ENCODE data around the gene TTC34. TPM values are rescaled to one million over a fixed set of nuclear protein-coding genes. Genes with fewer than 3 reads are reported as not detected.
A peak's percentile ranks its signal among the peaks of the same experiment; 100 is the strongest.

Gene TTC34
- total and polyA plus RNA-seq, 5 donors from 2014 or later, result 0.05 to 1.1 (median 0.13) TPM

DNA sequence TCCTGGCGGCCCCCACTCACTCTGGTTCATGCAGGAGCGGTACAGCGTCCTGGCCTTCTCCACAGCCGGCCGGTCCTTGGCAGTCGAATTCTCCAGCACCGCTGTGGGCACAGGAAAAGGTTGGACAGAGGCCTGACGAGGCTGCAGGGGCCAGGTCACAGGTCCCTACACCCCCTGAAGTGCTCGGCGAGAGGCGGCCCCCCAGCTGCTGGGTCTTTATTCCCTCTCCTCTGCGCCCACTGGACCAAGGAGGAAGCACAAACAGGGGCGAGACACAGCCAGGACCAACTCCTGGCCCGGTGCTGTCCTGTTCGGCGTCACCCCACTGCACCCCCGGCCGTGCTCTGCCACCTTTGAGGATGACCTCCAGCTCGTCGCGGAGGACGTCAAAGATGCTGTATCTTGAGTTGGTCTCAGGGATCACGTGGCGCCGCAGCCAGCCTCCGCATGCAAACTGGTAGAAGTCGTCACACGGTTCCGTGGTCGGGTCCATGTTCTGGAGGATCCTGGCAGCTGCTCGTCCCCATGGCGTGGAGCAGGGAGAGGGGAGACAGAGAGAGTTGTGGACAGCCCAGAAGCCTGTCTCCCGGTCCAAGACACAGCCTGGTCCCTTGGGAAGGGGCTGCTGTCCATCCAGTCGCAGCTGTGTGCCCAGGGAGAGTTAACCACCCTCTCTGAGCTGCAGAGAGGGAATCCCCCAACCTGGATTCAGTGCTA is 192.0 kb downstream of the TTC34 start:
- H3K4me1 Mint-ChIP-seq, result peaks cover 0 to 3% (median 0%) of the 10 kb centered on the region in 4 donors
- ATAC-seq (ENCODE audit: low read depth in 2 of 2) (no peak), DNase-seq (no peak)
- Histone ChIP-seq H3K4me3 (ENCODE audit: low read depth, low read length) (no peak overlapping the region), H3K4me1 (ENCODE audit: control insufficient read depth, insufficient read depth, low read length, poor library complexity, severe bottlenecking) (no peaks in the 10 kb centered on the region), H3K36me3 (ENCODE audit: control insufficient read depth, insufficient read depth, low read length) (no peaks in the 10 kb centered on the region), H3K27ac (ENCODE audit: insufficient read depth, low read length, poor library complexity, severe bottlenecking) (no peak overlapping the region), H3K9me3 (ENCODE audit: control insufficient read depth in 2 of 2, low read length in 2 of 2) (peaks cover 8% of the 10 kb centered on the region in 2 experiments), H3K27me3 (ENCODE audit: control insufficient read depth, insufficient read depth, low read length) (no peaks in the 10 kb centered on the region)
- peaks cover 4% of the 10 kb centered on the region for H3K36me3 Mint-ChIP-seq
- peaks cover 0 to 14% (median 4%) of the 10 kb centered on the region in 7 donors for H3K9me3 Mint-ChIP-seq
- no peak overlapping the region for H3K27ac Mint-ChIP-seq
- no peak overlapping the region for H3K4me3 Mint-ChIP-seq
- peaks cover 4% of the 10 kb centered on the region for H3K27me3 Mint-ChIP-seq

DNA sequence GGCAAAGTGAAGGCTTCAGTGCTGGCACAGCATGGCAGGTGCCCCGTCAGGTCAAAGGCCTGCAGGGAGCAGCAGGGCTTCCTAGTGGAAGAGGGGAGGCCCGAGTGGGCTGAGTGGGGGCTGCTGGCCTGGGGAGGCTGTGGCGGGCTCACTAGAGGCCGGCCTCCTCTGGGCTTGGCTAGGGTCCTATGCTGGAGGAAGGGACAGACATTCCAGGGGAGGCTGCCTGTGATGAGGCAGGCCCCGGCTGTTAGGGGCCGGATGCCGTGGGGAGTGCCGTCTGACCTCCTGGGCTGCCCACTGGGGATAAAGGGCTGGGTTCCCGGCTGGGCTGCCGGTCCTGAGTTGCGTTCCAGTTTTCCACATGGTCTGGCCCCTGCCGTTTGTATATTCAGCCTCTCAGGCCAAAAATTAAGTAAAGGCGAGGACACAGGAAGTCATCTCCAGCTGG is 193.8 kb downstream of the TTC34 start:
- no peaks in the 10 kb centered on the region for H3K27me3 ChIP-seq (ENCODE audit: control insufficient read depth, insufficient read depth, low read length)
- no peak overlapping the region for H3K27ac Mint-ChIP-seq
- peaks cover 0 to 3% (median 0%) of the 10 kb centered on the region in 4 donors for H3K4me1 Mint-ChIP-seq
- no peak overlapping the region for H3K4me3 ChIP-seq (ENCODE audit: low read depth, low read length)
- peaks cover 0 to 1% (median 0%) of the 10 kb centered on the region in 7 donors for H3K9me3 Mint-ChIP-seq
- H3K9me3 ChIP-seq (ENCODE audit: control insufficient read depth in 2 of 2, low read length in 2 of 2), result no peaks in the 10 kb centered on the region
- no peaks in the 10 kb centered on the region for H3K36me3 ChIP-seq (ENCODE audit: control insufficient read depth, insufficient read depth, low read length)
- H3K36me3 Mint-ChIP-seq, result no peaks in the 10 kb centered on the region
- DNase-seq (peak in 1 of 3 donors; percentile 1), ATAC-seq (ENCODE audit: low read depth in 2 of 2) (no peak)
- H3K4me1 ChIP-seq (ENCODE audit: control insufficient read depth, insufficient read depth, low read length, poor library complexity, severe bottlenecking), result no peaks in the 10 kb centered on the region
- H3K27ac ChIP-seq (ENCODE audit: insufficient read depth, low read length, poor library complexity, severe bottlenecking), result no peak overlapping the region
- H3K4me3 Mint-ChIP-seq, result no peak overlapping the region
- H3K27me3 Mint-ChIP-seq, result peaks cover 4% of the 10 kb centered on the region

GRCh38 chr1:2606881-2607621 is 194.4 kb downstream of the TTC34 start:
- peaks cover 0 to 3% (median 0%) of the 10 kb centered on the region in 4 donors for H3K4me1 Mint-ChIP-seq
- no peak overlapping the region for H3K27ac ChIP-seq (ENCODE audit: insufficient read depth, low read length, poor library complexity, severe bottlenecking)
- no peaks in the 10 kb centered on the region for H3K27me3 ChIP-seq (ENCODE audit: control insufficient read depth, insufficient read depth, low read length)
- no peaks in the 10 kb centered on the region for H3K4me1 ChIP-seq (ENCODE audit: control insufficient read depth, insufficient read depth, low read length, poor library complexity, severe bottlenecking)
- no peaks in the 10 kb centered on the region for H3K36me3 Mint-ChIP-seq
- DNase-seq (peak in 1 of 3 donors; percentile 1), ATAC-seq (ENCODE audit: low read depth in 2 of 2) (no peak)
- peaks cover 0 to 1% (median 0%) of the 10 kb centered on the region in 7 donors for H3K9me3 Mint-ChIP-seq
- H3K4me3 ChIP-seq (ENCODE audit: low read depth, low read length), result no peak overlapping the region
- H3K36me3 ChIP-seq (ENCODE audit: control insufficient read depth, insufficient read depth, low read length), result no peaks in the 10 kb centered on the region
- no peaks in the 10 kb centered on the region for H3K9me3 ChIP-seq (ENCODE audit: control insufficient read depth in 2 of 2, low read length in 2 of 2)
- no peak overlapping the region for H3K27ac Mint-ChIP-seq
- no peak overlapping the region for H3K4me3 Mint-ChIP-seq
- H3K27me3 Mint-ChIP-seq, result no peaks in the 10 kb centered on the region

- Histone ChIP-seq H3K27ac (ENCODE audit: insufficient read depth, low read length, poor library complexity, severe bottlenecking) (no peak overlapping the region), H3K4me1 (ENCODE audit: control insufficient read depth, insufficient read depth, low read length, poor library complexity, severe bottlenecking) (no peaks in the 10 kb centered on the region), H3K4me3 (ENCODE audit: low read depth, low read length) (no peak overlapping the region), H3K9me3 (ENCODE audit: control insufficient read depth in 2 of 2, low read length in 2 of 2) (no peaks in the 10 kb centered on the region), H3K27me3 (ENCODE audit: control insufficient read depth, insufficient read depth, low read length) (no peaks in the 10 kb centered on the region), H3K36me3 (ENCODE audit: control insufficient read depth, insufficient read depth, low read length) (no peaks in the 10 kb centered on the region)
- H3K9me3 Mint-ChIP-seq, result peaks cover 0 to 1% (median 0%) of the 10 kb centered on the region in 7 donors
- peak in 1 of 3 donors; percentile 0 for DNase-seq
- no peak overlapping the region for H3K27ac Mint-ChIP-seq
- no peak for ATAC-seq (ENCODE audit: low read depth in 2 of 2)
- peaks cover 0 to 3% (median 0%) of the 10 kb centered on the region in 4 donors for H3K4me1 Mint-ChIP-seq
- H3K27me3 Mint-ChIP-seq, result peaks cover 4% of the 10 kb centered on the region
- no peaks in the 10 kb centered on the region for H3K36me3 Mint-ChIP-seq
- H3K4me3 Mint-ChIP-seq, result no peak overlapping the region
Measured at GRCh38 chr1:2606396-2606880, 195.1 kb downstream of the TTC34 start.

DNA sequence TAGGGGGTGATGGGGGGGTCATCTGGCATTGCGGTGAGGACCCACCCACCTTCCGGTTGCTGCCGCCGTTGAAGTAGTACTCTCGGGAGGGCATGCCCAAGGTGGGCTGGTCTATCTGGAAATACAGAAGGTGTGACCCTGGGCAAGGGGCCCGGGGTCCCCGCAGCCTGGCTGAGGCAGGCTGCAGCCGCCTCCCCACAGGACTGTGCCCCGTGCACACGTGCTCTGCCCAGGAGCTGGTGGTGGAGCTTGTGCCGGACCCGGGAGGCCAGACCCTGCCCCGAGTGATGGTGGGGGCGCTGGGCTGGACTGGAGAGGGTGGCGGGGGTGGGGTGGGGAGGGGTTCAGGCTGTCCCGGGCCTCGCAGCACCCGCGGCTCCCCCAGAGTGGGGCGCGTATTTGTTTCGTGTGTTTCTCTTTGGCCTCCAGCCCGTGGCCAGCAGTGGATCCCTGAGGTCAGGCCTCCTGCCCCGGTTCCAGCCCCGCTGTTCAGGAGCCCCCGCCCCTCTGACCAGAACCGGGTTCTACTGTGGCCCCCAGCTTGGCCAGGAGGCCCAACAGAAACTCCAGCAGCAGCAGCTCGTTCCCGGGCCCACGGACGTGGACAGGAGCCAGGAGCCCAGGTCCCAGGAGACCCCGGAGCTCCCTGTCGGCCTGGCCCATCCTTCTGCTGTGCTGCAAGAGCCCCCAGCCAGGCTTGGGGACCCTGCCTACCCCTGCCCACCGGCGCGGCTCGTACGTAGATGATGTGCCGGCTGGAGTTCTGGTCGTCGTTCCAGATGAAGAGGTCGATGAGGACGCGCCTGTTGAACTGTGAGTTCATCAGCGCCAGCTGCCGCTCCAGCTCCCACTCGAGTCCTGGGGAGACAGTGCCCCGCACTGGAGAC is 195.7 kb downstream of the TTC34 start:
- peaks cover 0 to 1% (median 0%) of the 10 kb centered on the region in 7 donors for H3K9me3 Mint-ChIP-seq
- ATAC-seq (ENCODE audit: low read depth in 2 of 2) (no peak), DNase-seq (peak in 1 of 3 donors; percentile 0)
- H3K27ac Mint-ChIP-seq, result no peak overlapping the region
- peaks cover 6% of the 10 kb centered on the region for H3K27me3 Mint-ChIP-seq
- no peaks in the 10 kb centered on the region for H3K9me3 ChIP-seq (ENCODE audit: control insufficient read depth in 2 of 2, low read length in 2 of 2)
- no peak overlapping the region for H3K27ac ChIP-seq (ENCODE audit: insufficient read depth, low read length, poor library complexity, severe bottlenecking)
- H3K4me3 ChIP-seq (ENCODE audit: low read depth, low read length), result no peak overlapping the region
- no peaks in the 10 kb centered on the region for H3K4me1 ChIP-seq (ENCODE audit: control insufficient read depth, insufficient read depth, low read length, poor library complexity, severe bottlenecking)
- no peaks in the 10 kb centered on the region for H3K27me3 ChIP-seq (ENCODE audit: control insufficient read depth, insufficient read depth, low read length)
- peaks cover 0 to 2% (median 0%) of the 10 kb centered on the region in 4 donors for H3K4me1 Mint-ChIP-seq
- no peak overlapping the region for H3K4me3 Mint-ChIP-seq
- no peaks in the 10 kb centered on the region for H3K36me3 Mint-ChIP-seq
- H3K36me3 ChIP-seq (ENCODE audit: control insufficient read depth, insufficient read depth, low read length), result no peaks in the 10 kb centered on the region

- no peaks in the 10 kb centered on the region for H3K27me3 ChIP-seq (ENCODE audit: control insufficient read depth, insufficient read depth, low read length)
- Mint-ChIP-seq H3K9me3 (peaks cover 0 to 1% (median 0%) of the 10 kb centered on the region in 7 donors), H3K27me3 (peaks cover 6% of the 10 kb centered on the region), H3K27ac (no peak overlapping the region), H3K36me3 (no peaks in the 10 kb centered on the region), H3K4me1 (no peaks in the 10 kb centered on the region), H3K4me3 (no peak overlapping the region)
- ATAC-seq (ENCODE audit: low read depth in 2 of 2), result no peak
- no peaks in the 10 kb centered on the region for H3K4me1 ChIP-seq (ENCODE audit: control insufficient read depth, insufficient read depth, low read length, poor library complexity, severe bottlenecking)
- no peak overlapping the region for H3K4me3 ChIP-seq (ENCODE audit: low read depth, low read length)
- H3K36me3 ChIP-seq (ENCODE audit: control insufficient read depth, insufficient read depth, low read length), result no peaks in the 10 kb centered on the region
- H3K9me3 ChIP-seq (ENCODE audit: control insufficient read depth in 2 of 2, low read length in 2 of 2), result no peaks in the 10 kb centered on the region
- no peak overlapping the region for H3K27ac ChIP-seq (ENCODE audit: insufficient read depth, low read length, poor library complexity, severe bottlenecking)
- no peak for DNase-seq
Measured at GRCh38 chr1:2604844-2605508, 196.5 kb downstream of the TTC34 start.

Measured in CD4-positive, CD25-positive, alpha-beta regulatory T cell (primary cell).